CD4-positive, alpha-beta T cell treated with Interleukin-17A for 4 hours (primary cell): ENCODE measurements around the gene KCNT2.
"Not testable (repeated sequence)": the region's sequence is repeated elsewhere in the genome, so short reads cannot be mapped to it uniquely, and the experiment has no call there.

Experiments
- DNase-seq: peaks from one replicate; pipeline ENCODE4 v3.0.0-alpha.2; 2020; ENCODE audit warnings: mixed read lengths

KCNT2 gene

DNA sequence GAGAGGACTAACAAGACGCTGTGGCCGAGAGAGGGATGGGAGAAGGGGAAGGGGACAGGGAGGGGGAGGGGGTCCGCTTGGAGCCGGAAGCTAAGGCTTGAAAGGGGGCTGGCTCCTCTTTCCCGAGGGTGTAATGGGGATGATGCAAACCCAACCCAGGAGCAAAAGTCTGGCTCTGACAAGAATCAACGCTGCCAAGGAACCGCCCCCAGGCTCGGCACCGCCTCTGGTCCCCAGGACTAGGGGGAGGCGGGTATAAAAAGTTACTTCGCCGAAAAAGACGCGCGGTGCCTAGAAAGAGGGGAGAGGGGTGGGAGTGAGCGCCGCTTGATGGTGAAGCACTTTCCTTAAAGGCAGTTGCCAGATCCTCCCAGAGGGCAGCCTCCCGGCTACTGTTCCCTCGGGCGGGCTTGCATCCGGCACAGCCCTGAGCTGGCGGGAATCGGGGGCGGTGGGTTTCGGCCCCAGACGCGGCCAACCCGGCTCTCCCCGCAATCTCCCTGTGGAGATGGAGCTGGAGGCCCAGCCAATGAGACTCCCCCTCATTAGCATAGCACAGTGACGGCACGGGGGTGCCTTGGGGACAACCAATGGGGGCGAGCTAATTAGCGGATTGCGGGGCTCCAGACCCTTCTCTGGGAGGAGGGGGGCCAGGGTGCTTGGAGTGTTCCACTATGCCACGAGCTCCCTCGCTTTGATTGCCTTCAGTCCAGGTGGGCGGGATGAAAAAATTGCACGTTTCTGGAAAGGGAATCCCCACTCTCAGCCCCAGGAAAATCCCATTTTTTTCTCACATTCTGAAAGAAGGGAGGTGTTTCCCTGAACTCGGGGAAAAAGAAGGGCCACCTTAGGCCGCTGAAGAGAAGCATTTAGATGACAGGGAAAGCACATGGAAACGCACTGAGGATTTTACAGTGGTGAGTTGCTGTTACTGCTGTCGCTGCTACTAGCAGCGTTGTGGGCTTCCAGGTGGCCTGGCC is at the start of gene KCNT2:
TSS of gene KCNT2 (minus strand) at position 51 of the 980 bp plus-strand sequence. CDS start 131 bp downstream, outside the sequence.
- DNase-seq: no peak

DNA sequence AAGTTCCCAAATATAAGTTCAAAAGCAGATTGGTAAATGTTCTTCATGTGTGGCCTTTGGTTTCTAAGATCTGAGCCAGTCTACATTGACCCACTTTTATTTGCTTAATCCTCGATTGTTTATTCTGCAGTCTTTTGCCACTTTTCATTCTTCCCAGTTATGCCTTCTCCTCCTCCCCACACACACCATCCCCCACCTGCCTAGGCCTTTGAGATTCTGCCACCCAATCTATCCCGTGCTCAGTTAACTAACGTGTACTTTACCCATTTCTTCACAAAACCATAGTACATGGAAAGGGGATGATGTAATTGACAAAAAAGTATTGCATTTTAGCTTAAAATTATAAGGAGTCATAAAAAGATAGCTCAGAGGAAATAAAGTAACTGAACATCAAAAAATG is 47.3 kb upstream of the KCNT2 start:
- no peak for DNase-seq

DNA sequence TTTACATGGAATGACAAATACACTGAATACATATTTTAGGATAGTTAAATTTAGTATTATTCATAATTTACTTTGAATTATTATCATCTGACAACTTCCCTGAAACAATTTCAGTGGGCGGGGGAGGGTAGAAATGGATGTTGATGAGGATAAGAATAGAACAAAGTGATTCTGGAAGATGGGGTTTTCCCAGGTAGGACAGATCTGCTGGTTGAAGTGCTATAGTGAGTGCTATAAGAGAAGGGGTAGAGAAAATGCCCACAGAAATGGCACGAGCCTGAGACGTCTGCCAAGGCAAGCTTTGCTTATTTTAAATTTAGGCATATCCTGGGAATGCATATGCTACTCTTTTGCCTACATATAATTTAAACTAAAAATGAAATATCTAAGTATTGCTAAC is 46.8 kb upstream of the KCNT2 start:
- DNase-seq: no peak

DNA sequence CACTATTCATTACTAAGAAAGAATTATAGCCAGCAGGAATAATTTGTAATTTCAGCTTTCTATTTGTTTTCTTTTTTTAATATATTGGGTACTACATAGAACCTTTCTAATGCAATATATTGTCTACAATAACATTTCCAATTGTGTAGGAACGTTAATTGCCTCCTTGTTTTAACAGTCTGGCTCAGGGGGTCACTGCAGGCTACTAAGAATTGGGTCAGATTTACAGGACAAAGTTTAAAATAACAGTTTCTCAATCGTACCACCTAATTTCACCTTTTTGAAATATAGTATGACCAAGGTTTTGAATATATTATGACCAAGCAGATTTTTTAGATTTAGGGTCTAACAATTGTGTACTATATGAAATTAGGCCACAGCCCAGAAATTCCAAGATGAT is 46.0 kb upstream of the KCNT2 start:
- DNase-seq: no peak

DNA sequence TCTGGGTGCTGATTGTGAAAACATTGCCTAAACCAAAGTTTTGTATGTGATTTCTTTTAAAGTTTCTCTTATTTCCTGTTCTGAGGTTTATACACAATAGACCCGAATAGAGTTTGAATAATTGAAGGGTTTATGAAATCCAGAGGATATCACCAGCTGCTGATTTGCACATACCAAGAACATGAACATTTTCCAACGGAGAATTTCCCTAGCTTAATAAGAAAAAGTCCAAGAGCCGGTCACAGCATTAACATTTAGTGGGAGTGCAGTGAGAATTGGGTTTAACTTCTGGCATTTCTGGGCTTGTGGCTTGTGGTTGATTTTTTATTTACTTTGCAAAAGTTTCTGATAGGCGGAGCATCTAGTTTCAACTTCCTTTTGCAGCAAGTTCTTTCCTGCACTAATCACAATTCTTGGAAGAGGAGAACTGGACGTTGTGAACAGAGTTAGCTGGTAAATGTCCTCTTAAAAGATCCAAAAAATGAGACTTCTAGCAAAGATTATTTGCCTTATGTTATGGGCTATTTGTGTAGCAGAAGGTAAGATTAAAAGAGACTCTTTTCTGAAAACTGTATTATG is 43.5 kb upstream of the KCNT2 start, which contains the start of gene CFH:
TSS of gene CFH (plus strand) at position 407 of the 579 bp plus-strand sequence. CDS start at position 482, 75 bp downstream.
- DNase-seq: no peak

DNA sequence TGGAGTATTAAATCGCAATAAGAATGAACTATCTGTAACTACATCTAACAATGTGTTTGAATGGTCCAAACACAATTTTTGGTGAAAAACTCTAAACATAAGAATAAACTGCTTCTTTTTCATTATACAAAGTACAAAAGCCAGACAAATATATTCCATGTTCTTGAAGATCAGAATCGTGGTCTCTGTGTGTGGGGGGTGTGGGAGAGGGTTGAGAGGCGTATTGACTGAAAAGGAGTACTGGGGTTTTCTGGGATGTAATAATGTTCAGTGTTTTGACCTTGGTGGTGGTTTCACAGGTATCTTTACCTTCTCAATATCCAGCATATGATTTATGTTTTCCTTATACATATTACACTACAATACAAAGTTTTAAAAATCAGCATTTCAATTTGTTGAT is 42.8 kb upstream of the KCNT2 start:
- DNase-seq: no peak

DNA sequence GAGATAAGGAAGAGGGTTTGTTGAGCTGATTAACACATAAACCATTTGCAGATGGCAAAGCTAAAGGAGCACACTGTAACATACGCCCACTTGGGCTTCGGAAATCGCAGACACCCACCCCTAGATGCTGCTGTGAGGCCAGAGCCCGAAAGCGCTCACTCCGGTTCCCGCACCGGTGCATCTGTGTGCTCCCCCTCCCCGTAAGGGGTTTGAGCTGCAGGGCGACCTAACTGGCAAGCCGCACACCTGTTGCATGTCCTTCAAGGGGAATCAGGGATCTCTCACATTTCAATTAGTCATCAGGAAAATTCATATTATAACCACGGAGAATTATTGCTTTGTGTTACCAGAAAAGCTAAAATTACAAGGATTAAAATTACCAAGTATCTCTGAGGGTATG is 42.2 kb upstream of the KCNT2 start:
- DNase-seq: no peak

DNA sequence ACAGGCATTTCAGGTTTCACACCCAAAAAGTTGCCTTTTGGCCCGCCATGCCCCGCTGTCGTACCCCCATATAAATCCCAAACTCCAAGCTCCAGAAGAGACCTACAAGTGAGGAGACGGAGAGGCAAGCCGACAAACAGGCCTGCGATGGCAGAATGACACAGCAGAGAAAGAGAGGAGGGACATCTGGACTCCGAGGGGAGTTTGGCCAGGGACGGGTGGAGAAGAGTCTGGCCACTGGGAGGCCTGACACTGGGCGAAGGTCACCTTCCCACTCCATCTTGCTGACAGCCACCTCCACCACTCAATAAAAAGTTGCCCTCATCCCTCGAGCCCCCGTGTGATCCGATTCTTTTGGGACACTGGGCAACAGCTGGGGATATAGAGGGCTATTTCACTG is 41.8 kb upstream of the KCNT2 start:
- DNase-seq: no peak

DNA sequence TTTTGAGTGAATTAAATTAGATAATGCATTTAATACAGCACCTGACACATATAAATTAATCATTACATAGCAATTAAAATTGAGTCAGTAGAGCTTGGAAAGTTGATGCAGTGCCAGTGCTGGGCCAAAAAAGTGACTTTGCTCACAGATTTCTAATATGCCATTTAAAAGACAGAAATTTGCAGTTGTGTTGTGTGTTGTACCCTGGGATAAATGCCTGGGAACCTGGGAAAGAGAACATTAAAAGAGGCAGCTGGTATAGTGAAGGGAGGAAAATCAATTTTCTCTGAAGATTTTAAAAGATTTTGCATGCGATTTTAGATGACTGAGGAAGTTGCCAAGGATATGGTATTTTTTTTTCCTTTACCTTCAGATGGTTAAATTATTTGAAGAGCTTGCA is 32.7 kb upstream of the KCNT2 start:
- DNase-seq: no peak

DNA sequence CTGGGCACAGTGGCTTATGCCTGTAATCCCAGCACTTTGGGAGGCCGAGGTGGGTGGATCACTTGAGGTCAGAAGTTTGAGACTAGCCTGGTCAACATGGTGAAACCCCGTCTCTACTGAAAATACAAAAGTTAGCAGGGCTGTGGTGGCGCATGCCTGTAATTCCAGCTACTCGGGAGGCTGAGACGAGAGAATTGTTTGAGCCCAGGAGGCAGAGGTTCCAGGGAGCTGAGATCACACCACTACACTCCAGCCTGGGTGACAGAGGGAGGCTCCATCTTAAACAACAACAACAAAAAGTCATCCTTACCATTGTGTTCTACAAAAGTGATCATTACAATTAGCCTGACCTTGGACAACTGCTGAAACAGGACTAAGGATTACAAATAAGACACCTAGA is 31.1 kb upstream of the KCNT2 start:
- DNase-seq: not testable (repeated sequence)

DNA sequence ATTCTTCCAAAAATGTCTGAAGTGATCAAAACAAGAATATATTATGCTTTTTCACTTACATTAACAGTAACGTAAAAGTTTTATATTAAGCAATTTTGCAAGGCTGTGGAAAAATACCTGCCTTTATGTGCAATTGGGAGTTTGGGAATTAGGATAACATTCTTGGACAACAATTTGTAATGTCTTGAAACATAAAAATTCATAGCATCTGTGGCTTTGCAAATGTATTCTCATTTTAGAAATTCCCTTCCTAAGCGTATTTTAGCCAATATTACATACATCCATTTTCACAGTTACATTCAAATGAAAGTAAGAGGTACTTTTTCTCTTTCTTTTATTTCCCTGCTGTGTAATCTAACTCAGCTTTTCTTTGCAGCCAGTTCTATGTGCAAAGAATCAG is 30.2 kb upstream of the KCNT2 start:
- no peak for DNase-seq

DNA sequence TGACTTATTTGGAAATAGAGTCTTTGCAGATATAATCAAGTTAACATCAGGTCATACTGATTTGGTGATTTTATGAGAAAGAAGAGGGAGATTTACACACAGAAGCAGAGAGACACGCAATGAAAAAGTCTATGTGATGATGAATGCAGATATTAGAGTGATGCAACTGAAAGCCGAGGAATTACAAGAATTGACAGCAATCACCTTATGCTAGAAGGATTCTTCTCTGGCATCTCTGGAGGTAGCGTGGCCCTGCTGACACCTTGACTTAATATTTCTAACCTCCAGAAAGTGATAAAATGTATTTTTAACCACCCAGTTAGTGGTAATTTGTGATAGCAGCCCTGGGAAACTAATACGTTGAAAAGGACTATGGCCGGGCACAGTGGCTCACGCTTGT is 29.4 kb upstream of the KCNT2 start:
- no peak for DNase-seq

DNA sequence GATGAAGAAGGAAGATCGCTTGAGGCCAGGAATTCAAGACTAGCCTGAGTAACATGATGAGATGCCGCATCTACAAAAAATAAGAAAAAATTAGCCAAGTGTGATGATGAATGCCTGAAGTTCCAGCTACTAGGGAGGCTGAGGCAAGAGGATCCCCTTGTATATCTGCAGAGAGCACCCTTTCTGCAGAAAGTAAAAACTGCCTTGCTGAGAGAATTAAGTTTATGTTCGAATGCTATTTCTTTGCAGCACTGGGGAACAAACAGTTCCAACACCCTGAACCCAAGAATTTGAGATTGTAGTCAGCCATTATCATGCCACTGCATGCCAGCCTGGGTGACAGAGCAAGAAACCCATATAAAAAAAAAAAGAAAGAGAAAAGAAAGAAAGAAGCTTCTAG is 20.6 kb upstream of the KCNT2 start:
- no peak for DNase-seq

DNA sequence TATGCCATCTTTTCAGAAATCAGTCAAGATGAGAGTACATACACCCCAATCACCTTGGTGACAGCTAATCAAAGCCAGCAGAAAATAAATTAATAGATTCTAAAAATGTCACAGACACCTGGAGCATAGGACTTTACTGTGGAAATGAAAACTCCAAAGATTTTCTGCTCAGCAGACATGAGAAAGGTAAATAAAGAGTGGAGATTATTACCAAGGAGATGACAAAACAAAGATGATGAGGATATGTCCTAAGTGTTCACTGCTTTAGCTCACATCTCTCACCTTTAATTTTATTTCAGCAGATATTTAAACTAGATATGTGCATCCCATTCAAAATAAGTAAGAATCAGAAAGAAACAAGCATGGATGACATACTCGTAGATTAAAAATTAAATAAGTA is 14.8 kb upstream of the KCNT2 start:
- no peak for DNase-seq

DNA sequence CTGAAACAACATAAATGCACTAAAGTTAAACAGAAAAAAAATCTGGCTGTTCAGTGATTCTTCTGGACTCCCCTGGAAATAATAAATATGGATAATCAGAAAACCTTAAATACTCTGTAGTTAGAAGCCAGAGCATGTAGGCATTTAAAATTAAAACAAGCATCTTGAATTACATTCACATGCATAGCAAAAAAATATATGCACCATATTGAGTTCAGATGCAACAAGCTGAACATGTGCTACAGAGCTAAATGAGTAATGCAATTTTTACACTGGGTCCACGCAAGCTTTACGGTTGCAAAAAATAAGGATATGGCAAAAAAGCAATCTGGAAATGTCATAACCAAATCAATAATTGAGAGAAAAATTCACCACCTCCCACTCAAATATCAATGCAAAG is 11.5 kb upstream of the KCNT2 start:
- no peak for DNase-seq

DNA sequence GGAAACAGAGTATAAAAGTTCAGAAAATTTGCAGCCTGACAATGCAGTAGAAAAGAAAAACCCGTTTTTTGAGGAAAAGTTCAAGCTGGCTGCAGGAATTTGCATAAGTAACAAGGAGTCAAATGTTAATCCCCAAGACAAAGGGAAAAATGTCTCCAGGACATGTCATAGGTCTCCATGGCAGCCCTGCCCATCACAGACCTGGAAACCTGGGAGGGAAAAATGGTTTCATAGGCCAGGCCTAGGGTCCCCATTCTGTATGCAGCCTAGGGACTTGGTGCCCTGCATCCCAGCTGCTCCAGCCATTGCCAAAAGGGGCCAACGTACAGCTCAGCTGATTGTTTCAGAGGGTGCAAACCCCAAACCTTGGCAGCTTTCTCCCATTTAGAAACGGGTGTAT is 3.6 kb upstream of the KCNT2 start:
- no peak for DNase-seq

DNA sequence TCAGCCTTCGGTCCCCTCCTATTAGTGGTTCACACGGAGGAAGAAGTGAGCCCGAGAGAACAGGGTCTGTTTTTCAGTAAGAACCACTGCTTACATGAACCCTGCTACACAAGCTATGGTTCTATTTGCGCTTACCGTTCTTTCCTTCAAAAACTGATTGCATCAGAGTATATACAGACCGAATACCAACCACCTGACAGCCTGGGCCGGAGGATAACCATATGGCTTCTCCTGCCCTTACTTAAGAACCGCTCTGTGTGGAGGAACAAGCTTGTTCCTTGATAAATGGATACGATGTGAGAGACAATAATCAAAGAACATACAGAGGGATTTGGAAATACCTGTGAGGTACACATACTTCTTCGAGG is 1.1 kb upstream of the KCNT2 start:
- DNase-seq: no peak

DNA sequence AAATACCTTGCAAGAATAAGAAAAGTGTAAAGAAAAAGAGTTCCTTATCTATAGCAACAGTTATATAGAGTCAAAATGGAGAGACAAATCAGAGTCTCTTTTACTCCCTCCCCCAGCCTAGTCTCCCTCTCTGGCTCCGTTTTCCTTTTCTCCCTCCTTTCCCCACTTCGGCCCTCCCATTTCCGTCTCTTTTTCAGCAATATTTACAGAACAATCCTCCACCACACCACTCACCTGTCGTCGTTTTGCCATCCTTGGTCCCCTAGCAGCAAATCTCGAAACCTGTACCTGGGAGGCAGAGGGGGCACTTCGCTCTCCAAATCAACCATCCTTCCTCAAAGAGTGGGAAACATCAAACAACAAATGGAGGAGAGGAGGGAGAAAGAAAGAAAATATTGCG is 259 bp downstream of the KCNT2 start:
- DNase-seq: no peak

DNA sequence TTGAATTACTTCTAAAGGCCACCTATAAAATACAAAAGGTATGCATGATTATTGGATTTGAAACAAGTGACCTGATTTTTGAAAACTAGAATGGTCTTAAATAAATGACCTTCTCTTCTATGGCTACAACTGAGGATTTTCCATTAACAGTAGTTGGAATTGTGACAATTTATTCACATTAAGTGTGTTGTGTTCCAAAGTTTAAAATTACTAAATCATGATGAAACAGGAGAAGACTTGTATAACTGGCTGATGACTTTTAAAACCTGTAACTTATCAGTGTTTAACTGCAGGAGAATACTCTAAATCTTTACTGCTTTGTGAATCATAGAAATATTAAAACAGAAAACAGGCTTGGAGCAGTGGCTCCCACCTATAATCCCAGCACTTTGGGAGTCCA is 4.6 kb downstream of the KCNT2 start:
- no peak for DNase-seq

DNA sequence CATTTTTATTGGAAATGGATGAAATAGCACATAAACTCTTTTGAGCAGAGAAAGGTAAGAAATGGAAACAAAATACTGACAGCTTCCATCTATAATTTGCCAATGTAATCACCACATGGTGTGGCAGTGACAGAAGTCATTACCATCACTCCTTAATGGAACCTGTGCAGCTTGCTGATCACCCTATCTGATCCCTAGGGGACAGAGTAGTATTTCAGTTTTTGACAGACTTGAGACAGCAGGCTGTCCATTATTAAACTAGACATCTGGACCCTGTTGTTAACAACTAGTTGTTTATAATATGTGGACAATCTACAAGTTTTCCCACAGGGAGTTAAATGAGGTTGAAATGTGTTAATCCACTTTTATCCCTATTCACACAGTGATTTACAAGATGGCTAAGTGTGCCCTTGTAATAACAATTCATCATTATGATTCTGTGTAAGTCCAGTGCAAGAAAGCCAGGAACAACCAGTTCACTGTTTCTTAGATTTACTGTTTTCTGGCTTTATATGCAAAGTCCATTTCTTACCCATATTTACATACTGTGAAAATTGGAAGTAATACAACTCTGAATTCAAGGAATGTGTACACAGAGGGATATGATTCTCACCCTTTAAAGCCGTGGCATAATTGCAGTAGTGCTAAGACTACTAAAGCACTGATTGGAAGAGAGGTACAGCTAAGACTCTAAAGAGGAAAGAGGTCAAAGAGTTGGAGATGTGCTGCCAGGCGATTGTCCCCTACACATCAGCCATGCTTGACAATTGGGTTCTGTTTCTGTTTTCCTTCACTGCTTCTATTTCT is 9.1 kb downstream of the KCNT2 start:
- DNase-seq: no peak

DNA sequence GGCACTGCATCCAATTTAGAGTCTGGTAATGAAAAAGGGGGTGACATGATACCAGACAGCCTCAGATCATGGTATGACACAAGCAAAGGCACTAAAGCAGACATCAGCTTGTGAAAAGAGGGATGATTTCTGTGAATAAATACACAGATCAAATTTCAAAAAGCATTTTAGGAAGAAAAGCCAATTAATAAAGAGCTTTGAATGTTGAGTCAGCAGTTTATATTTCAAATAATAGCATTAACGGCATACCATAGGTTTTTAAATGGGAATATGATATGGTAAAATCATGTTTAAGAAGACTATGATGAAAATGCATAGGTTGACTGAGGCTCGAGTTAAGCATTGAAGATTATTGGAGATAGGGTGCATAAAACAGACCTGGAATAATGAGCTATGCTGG is 13.5 kb downstream of the KCNT2 start:
- DNase-seq: no peak

DNA sequence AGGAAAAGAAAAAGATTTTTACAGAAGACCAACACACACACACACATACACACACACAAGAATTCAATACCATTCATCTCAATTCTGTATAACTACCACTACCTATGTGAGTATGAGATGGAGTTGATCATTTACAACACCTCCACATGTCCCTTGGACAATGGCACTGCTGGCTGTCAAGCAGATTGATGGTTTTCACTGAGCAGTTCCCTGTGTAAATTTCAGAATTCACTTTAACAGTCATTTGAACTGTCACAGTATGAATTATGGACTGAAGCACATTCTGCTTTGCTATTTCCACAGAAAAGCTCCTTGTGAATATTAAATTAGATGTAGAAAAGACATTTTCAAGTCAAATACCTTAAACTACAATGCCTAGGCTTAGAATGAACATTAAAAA is 14.3 kb downstream of the KCNT2 start:
- DNase-seq: no peak

DNA sequence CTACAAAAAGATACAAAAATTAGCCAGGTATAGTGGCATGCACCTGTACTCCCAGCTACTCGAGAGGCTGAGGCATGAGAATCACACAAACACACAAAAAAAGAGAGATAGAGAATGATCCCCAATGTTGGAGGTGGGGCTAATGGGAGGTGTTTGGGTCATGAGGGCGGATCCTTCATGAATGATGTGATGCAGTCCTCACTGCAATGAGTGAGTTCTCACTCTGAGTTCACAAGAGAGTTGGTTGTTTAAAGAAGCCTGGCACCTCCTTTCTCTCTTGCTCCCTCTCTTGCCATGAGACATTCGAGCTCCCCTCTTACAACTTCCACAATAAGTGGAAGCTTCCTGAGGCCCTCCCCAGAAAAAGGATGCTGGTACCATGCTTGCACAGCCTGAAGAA is 17.3 kb downstream of the KCNT2 start:
- DNase-seq: no peak
